ENCODE measurements around the gene YPEL2. TPM values are rescaled to one million over a fixed set of nuclear protein-coding genes. Genes with fewer than 3 reads are reported as not detected.

The YPEL2 gene
- total RNA-seq, 1 experiment from 2014 or later, result 0.98 TPM

- Histone ChIP-seq H3K18ac (ENCODE audit: insufficient read length, low read depth, low read length) (no peak overlapping the region), H4K20me1 (ENCODE audit: control insufficient read depth, insufficient read depth, insufficient read length) (no peaks in the 10 kb centered on the region), H4K8ac (replicated peaks; ENCODE audit: insufficient read length, low read depth, low read length) (no peak overlapping the region), H3K14ac (ENCODE audit: insufficient read depth, low read length) (no peak overlapping the region), H3K4me1 (ENCODE audit: insufficient read depth, low read length) (peaks cover 2% of the 10 kb centered on the region; the same call in 1 of the 2 replicates), H2AK5ac (ENCODE audit: insufficient read length, low read length) (no peak overlapping the region), H3K23me2 (ENCODE audit: insufficient read length, low read depth, low read length, poor library complexity, severe bottlenecking) (no peaks in the 10 kb centered on the region), H3K79me2 (ENCODE audit: insufficient read depth, low read length) (no peaks in the 10 kb centered on the region), H3K79me1 (ENCODE audit: insufficient read depth, low read depth, low read length, poor library complexity, severe bottlenecking) (no peaks in the 10 kb centered on the region), H3K56ac (ENCODE audit: insufficient read length, low read depth, low read length) (no peak overlapping the region), H2AFZ (ENCODE audit: low read length) (no peak overlapping the region), H2BK15ac (ENCODE audit: low read depth, low read length) (no peak overlapping the region), H2BK20ac (ENCODE audit: low read depth, low read length, poor library complexity, severe bottlenecking) (no peak overlapping the region), H4K5ac (ENCODE audit: insufficient read length, low read depth, low read length) (no peak overlapping the region), H2BK120ac (ENCODE audit: low read depth, low read length, poor library complexity, severe bottlenecking) (no peak overlapping the region), H3K27ac (ENCODE audit: insufficient read length, low read depth, low read length) (no peak overlapping the region), H3K9me3 (ENCODE audit: control insufficient read depth, low read depth, low read length) (no peaks in the 10 kb centered on the region), H2BK5ac (ENCODE audit: insufficient read length, low read length) (no peak overlapping the region), H3K23ac (ENCODE audit: insufficient read length, low read depth, low read length) (no peak overlapping the region), H3K9ac (ENCODE audit: extremely low read depth, insufficient read length, low read length) (no peak overlapping the region), H3T11ph (ENCODE audit: low read length) (no peak overlapping the region), H3K4ac (ENCODE audit: low read depth, low read length) (no peak overlapping the region), H4K91ac (ENCODE audit: insufficient read length, low read depth, low read length) (no peak overlapping the region), H2BK12ac (ENCODE audit: insufficient read length, low read depth, low read length) (no peak overlapping the region), H3K4me2 (ENCODE audit: insufficient read depth, insufficient read length, low read length) (no peak overlapping the region), H3K27me3 (ENCODE audit: insufficient read depth, low read length) (no peaks in the 10 kb centered on the region)
- Mint-ChIP-seq H3K27me3 (ENCODE audit: low read depth) (no peaks in the 10 kb centered on the region; the same call in 1 of the 2 replicates), H3K9me3 (peaks cover 7 to 10% of the 10 kb centered on the region in 2 experiments), H3K27ac (peak overlapping the region in 2 of 3 experiments; percentile 31 to 65; a peak in 3 of 7 replicates), H3K36me3 (ENCODE audit: insufficient read depth in 1 of 3, low read depth in 3 of 3) (peaks cover 0 to 5% (median 0%) of the 10 kb centered on the region in 3 experiments; a peak in 3 of 7 replicates), H3K4me3 (no peak overlapping the region), H3K4me1 (peaks cover 7% of the 10 kb centered on the region in 2 experiments)
- TF ChIP-seq, protein P1, sequence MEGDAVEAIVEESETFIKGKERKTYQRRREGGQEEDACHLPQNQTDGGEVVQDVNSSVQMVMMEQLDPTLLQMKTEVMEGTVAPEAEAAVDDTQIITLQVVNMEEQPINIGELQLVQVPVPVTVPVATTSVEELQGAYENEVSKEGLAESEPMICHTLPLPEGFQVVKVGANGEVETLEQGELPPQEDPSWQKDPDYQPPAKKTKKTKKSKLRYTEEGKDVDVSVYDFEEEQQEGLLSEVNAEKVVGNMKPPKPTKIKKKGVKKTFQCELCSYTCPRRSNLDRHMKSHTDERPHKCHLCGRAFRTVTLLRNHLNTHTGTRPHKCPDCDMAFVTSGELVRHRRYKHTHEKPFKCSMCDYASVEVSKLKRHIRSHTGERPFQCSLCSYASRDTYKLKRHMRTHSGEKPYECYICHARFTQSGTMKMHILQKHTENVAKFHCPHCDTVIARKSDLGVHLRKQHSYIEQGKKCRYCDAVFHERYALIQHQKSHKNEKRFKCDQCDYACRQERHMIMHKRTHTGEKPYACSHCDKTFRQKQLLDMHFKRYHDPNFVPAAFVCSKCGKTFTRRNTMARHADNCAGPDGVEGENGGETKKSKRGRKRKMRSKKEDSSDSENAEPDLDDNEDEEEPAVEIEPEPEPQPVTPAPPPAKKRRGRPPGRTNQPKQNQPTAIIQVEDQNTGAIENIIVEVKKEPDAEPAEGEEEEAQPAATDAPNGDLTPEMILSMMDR (conservative IDR thresholded peaks at IDR 0.05), result no peak
- no peak for DNase-seq
- WGBS (ENCODE audit: extremely low coverage, insufficient read length, low lambda C conversion rate), result no CpG with 5 or more reads among the region's 7 CpGs
Observed at GRCh38 chr17:59406808-59407381, 75.4 kb downstream of the YPEL2 start.
